SU-DHL-6 (cell line): ENCODE results near the gene FBXO31.

Experiments
- H2AFZ ChIP-seq: fragments of 200-600 bp; sonication (generic); 2 replicates; pipeline ENCODE4 v1.6.1; 2014; ENCODE audit warnings: low read depth, mild to moderate bottlenecking, moderate library complexity, mixed read lengths, antibody characterized with exemption, low read length; ENCODE audit not compliant: severe bottlenecking
- H3F3A ChIP-seq: fragments of 200-600 bp; shearing (Covaris generic); 2 replicates; pipeline ENCODE4 v1.6.0; 2016; ENCODE audit warnings: antibody characterized with exemption, mild to moderate bottlenecking; ENCODE audit not compliant: insufficient read depth
- H3K27ac ChIP-seq: fragments of 200-600 bp; sonication (generic); 2 replicates; pipeline ENCODE4 v1.5.1; 2016; ENCODE audit warnings: low read depth, mild to moderate bottlenecking, low read length, moderate library complexity, mixed read lengths
- H3K27me3 ChIP-seq: fragments of 200-600 bp; sonication (generic), shearing (Covaris generic); 2 replicates; pipeline ENCODE4 v1.6.0; 2014; ENCODE audit warnings: mild to moderate bottlenecking, low read length
- H3K36me3 ChIP-seq: fragments of 200-600 bp; sonication (generic); 2 replicates; pipeline ENCODE4 v1.6.1; 2014; ENCODE audit warnings: mild to moderate bottlenecking, low read length, mixed read lengths
- H3K4me2 ChIP-seq: fragments of 300-600, 200-600 bp; shearing (Covaris generic), sonication (generic); 2 replicates; pipeline ENCODE4 v1.6.0; 2014; ENCODE audit warnings: low read length, low read depth, mild to moderate bottlenecking; ENCODE audit not compliant: poor library complexity, severe bottlenecking
- H3K4me3 ChIP-seq: fragments of 200-600 bp; sonication (generic); 2 replicates; pipeline ENCODE4 v1.5.1; 2014; ENCODE audit warnings: antibody characterized with exemption, low read length, mild to moderate bottlenecking, mixed read lengths; ENCODE audit not compliant: insufficient read depth, poor library complexity, severe bottlenecking
- H3K79me2 ChIP-seq: fragments of 200-600 bp; sonication (generic); 2 replicates; pipeline ENCODE4 v1.6.1; 2014; ENCODE audit warnings: mild to moderate bottlenecking, low read length, moderate library complexity; ENCODE audit not compliant: insufficient read depth
- H3K9ac ChIP-seq: fragments of 200-600 bp; sonication (generic); 2 replicates; pipeline ENCODE4 v1.7.0; 2014; ENCODE audit warnings: mild to moderate bottlenecking, low read length
- H3K9me2 ChIP-seq: fragments of 200-600 bp; sonication (generic); replicated peaks from 2 replicates; pipeline ENCODE4 v1.6.1; 2014; ENCODE audit warnings: low read length; ENCODE audit not compliant: insufficient read depth
- H3K9me3 ChIP-seq: fragments of 200-600 bp; sonication (generic); 2 replicates; pipeline ENCODE4 v1.6.1; 2014; ENCODE audit warnings: low read length, mixed read lengths; ENCODE audit not compliant: insufficient read depth
- H4K20me1 ChIP-seq: fragments of 200-600 bp; sonication (generic); 2 replicates; pipeline ENCODE4 v1.6.1; 2014; ENCODE audit warnings: low read depth, mild to moderate bottlenecking, antibody characterized with exemption, low read length, moderate library complexity, mixed read lengths
- EZH2phosphoT487 ChIP-seq: fragments of 200-600 bp; sonication (generic), shearing (Covaris generic); conservative IDR thresholded peaks from 2 replicates; pipeline ENCODE4 v1.6.1; 2018; ENCODE audit warnings: mild to moderate bottlenecking, antibody characterized with exemption, low read length, moderate library complexity, mixed read lengths
- TF ChIP-seq, protein P1 (sequence below): fragments of 200-600 bp; sonication (generic); IDR thresholded peaks from one replicate; pipeline ENCODE4 v1.5.1; 2017; ENCODE audit warnings: antibody characterized with exemption, mild to moderate bottlenecking, low read length, moderate library complexity; ENCODE audit not compliant: insufficient read depth, poor library complexity, severe bottlenecking

Gene FBXO31

DNA sequence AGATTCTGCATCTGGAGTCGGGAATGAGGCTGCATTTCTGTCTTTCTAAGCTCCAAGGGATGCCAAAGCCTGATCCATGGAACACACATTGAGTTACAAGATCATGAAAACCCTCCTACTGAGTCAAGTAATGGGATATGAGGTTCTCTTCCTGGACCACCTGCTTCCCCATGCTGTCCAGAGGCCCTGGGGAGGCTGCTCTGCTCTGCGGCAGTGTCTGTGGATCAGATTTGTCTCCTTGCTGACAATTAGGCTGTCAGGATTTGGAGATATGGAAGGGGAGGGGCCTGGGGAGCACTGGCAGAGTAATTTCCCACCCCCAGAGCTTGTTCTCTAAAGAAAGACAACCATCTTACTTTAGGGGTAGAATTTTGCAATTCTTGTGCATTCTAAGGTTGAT, 99.4 kb downstream of the FBXO31 start:
- no peak for TF ChIP-seq EZH2phosphoT487
- TF ChIP-seq, protein P1, sequence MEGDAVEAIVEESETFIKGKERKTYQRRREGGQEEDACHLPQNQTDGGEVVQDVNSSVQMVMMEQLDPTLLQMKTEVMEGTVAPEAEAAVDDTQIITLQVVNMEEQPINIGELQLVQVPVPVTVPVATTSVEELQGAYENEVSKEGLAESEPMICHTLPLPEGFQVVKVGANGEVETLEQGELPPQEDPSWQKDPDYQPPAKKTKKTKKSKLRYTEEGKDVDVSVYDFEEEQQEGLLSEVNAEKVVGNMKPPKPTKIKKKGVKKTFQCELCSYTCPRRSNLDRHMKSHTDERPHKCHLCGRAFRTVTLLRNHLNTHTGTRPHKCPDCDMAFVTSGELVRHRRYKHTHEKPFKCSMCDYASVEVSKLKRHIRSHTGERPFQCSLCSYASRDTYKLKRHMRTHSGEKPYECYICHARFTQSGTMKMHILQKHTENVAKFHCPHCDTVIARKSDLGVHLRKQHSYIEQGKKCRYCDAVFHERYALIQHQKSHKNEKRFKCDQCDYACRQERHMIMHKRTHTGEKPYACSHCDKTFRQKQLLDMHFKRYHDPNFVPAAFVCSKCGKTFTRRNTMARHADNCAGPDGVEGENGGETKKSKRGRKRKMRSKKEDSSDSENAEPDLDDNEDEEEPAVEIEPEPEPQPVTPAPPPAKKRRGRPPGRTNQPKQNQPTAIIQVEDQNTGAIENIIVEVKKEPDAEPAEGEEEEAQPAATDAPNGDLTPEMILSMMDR, result no peak
- Histone ChIP-seq H3K27me3 (no peaks in the 10 kb centered on the region), H3K27ac (no peak overlapping the region), H3K79me2 (no peaks in the 10 kb centered on the region), H3K9me2 (no peaks in the 10 kb centered on the region), H3K36me3 (no peaks in the 10 kb centered on the region), H3K4me3 (no peak overlapping the region), H3K9me3 (no peaks in the 10 kb centered on the region), H3K9ac (no peak overlapping the region), H2AFZ (no peak overlapping the region), H4K20me1 (no peaks in the 10 kb centered on the region), H3F3A (no peaks in the 10 kb centered on the region), H3K4me2 (no peak overlapping the region)

DNA sequence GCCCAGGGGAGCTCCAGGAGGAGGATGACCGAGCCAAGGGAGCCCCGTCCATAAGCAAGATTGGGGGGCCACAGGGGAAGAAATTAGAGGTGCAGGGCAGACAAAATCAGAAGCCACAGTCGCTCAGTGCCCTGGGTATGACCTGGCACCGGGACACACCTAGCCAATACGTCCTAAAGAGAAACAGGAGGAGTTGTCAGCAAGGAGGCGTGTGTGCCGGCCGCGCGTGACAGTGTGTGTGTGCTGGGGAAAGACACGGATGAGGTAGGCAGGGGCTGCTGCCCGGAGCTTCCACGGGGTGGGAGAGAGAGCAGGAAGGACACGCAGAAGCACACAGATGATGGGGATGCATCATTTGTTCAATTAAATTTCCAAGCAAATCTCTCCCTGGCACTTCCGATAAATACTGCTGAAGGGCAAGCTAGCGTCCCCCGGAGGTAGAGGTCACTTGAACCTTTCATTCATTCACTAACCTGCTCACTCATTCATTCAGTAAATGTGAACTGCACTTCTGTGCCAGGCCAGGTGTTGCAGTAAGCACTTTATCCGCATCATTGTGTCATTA, 104.4 kb downstream of the FBXO31 start:
- Histone ChIP-seq H3K79me2 (no peaks in the 10 kb centered on the region), H3K36me3 (no peaks in the 10 kb centered on the region), H3K27me3 (no peaks in the 10 kb centered on the region), H3F3A (no peaks in the 10 kb centered on the region), H3K4me3 (no peak overlapping the region), H3K9me3 (no peaks in the 10 kb centered on the region), H4K20me1 (no peaks in the 10 kb centered on the region), H3K27ac (no peak overlapping the region), H3K9me2 (no peaks in the 10 kb centered on the region), H2AFZ (no peak overlapping the region), H3K4me2 (no peak overlapping the region), H3K9ac (no peak overlapping the region)
- TF ChIP-seq, protein P1, result no peak
- no peak for TF ChIP-seq EZH2phosphoT487

DNA sequence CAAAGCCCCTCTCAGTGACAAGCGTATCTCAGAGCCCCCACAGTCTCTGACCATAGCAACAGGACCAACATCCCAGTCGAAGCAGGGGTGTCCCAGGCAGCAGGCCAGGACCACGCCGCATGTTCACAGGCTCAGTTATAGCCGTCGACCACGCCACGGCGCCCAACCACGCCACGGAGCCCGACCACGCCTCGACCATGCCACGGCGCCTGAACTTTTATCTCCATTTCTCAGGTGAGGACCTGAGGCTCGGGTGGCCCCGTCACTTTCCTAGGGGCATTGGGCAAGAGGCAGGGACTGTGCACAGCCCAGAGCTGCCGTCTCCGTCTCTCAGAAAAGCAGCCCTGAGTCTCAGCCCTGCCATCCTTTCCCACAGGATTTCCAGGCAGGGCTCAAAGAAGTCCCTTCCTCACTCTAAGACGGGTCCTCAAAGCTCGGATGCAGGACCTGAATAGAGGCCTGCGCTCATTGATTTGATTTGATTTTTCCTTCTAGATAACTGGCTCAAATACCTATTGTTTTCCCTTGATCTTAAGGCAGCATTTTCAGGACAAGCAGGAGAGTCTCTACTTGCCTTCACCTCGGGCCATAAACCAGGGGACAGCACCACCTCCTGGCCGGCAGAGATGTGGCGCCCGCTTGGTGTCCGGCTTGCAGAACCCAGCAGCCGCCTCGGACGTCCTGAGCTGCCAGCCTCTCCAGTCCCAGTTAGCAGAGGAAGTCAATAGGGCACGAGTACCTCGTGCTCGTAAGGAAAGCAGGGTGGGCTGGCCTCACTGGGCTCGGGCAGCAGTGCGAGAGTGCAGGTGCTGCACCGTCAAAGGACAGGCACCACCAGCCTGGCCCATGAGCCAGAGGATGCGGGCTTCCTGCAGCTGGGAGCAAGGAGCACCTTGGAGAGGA, 105.1 kb downstream of the FBXO31 start:
- Histone ChIP-seq H3K9ac (no peak overlapping the region), H3K9me2 (no peaks in the 10 kb centered on the region), H3K9me3 (no peaks in the 10 kb centered on the region), H2AFZ (no peak overlapping the region), H3K36me3 (no peaks in the 10 kb centered on the region), H3F3A (no peaks in the 10 kb centered on the region), H3K27ac (no peak overlapping the region), H3K4me3 (no peak overlapping the region), H3K27me3 (no peaks in the 10 kb centered on the region), H3K79me2 (no peaks in the 10 kb centered on the region), H3K4me2 (no peak overlapping the region), H4K20me1 (no peaks in the 10 kb centered on the region)
- TF ChIP-seq, protein P1, result peak; percentile 56
- TF ChIP-seq EZH2phosphoT487, result no peak
